OCI-LY1 (cell line): ENCODE results near the gene ARHGAP35.

Source experiments
- H2AFZ ChIP-seq: fragments of 200-600 bp; sonication (generic), shearing (Covaris generic); 2 replicates; pipeline ENCODE4 v1.6.0; 2014; ENCODE audit warnings: antibody characterized with exemption, mild to moderate bottlenecking, low read length
- H3F3A ChIP-seq: fragments of 200-600 bp; sonication (generic), shearing (Covaris generic); 2 replicates; pipeline ENCODE4 v1.6.0; 2014; ENCODE audit warnings: mild to moderate bottlenecking, antibody characterized with exemption, low read length, moderate library complexity; ENCODE audit not compliant: insufficient read depth
- H3K27ac ChIP-seq: fragments of 200-600 bp; sonication (generic); 2 replicates; pipeline ENCODE4 v1.5.1; 2014; ENCODE audit warnings: low read length, mixed run types, mild to moderate bottlenecking, low read depth; ENCODE audit not compliant: poor library complexity, severe bottlenecking
- H3K27me3 ChIP-seq: fragments of 200-600 bp; sonication (generic); 2 replicates; pipeline ENCODE4 v1.6.0; 2014; ENCODE audit warnings: antibody characterized with exemption, mild to moderate bottlenecking, low read length, moderate library complexity; ENCODE audit not compliant: insufficient read depth
- H3K36me3 ChIP-seq: fragments of 200-600 bp; sonication (generic); 2 replicates; pipeline ENCODE4 v1.6.1; 2014; ENCODE audit warnings: mild to moderate bottlenecking, antibody characterized with exemption, low read length, moderate library complexity, mixed read lengths; ENCODE audit not compliant: insufficient read depth
- H3K4me1 ChIP-seq: fragments of 200-600 bp; sonication (generic); 2 replicates; pipeline ENCODE4 v1.5.1; 2014; ENCODE audit warnings: mild to moderate bottlenecking, low read length, moderate library complexity; ENCODE audit not compliant: insufficient read depth, severe bottlenecking
- H3K4me2 ChIP-seq: fragments of 200-600 bp; sonication (generic), shearing (Covaris generic); 2 replicates; pipeline ENCODE4 v1.6.1; 2014; ENCODE audit warnings: low read length
- H3K4me3 ChIP-seq: fragments of 200-600 bp; sonication (generic); 2 replicates; pipeline ENCODE4 v1.5.1; 2014; ENCODE audit warnings: low read length, low read depth, mild to moderate bottlenecking, mixed read lengths; ENCODE audit not compliant: poor library complexity, severe bottlenecking
- H3K79me2 ChIP-seq: fragments of 200-600 bp; shearing (Covaris generic); 2 replicates; pipeline ENCODE4 v1.6.1; 2016; ENCODE audit warnings: mixed run types, low read length, mixed read lengths; ENCODE audit not compliant: insufficient read depth
- H3K9ac ChIP-seq: fragments of 200-600 bp; sonication (generic), shearing (Covaris generic); 2 replicates; pipeline ENCODE4 v1.6.1; 2014; ENCODE audit warnings: mild to moderate bottlenecking, low read length, mixed read lengths
- H3K9me2 ChIP-seq: fragments of 200-600 bp; sonication (generic), shearing (Covaris generic); 2 replicates; pipeline ENCODE4 v1.6.1; 2014; ENCODE audit warnings: low read depth, mild to moderate bottlenecking, low read length, mixed read lengths
- H3K9me3 ChIP-seq: fragments of 200-600 bp; shearing (Covaris generic); 2 replicates; pipeline ENCODE4 v1.6.1; 2014; ENCODE audit warnings: low read length, mixed read lengths
- H4K20me1 ChIP-seq: fragments of 200-600 bp; sonication (generic), shearing (Covaris generic); 2 replicates; pipeline ENCODE4 v1.6.0; 2016; ENCODE audit warnings: mild to moderate bottlenecking, low read length; ENCODE audit not compliant: insufficient read depth
- CTCF ChIP-seq: fragments of 200-600 bp; sonication (generic), shearing (Covaris generic); IDR thresholded peaks from 2 replicates; pipeline ENCODE4 v1.5.1; 2017; ENCODE audit warnings: mild to moderate bottlenecking, antibody characterized with exemption, low read length, moderate library complexity, mixed read lengths
- EZH2 ChIP-seq: fragments of 200-600 bp; sonication (generic), shearing (Covaris generic); IDR thresholded peaks from 2 replicates; pipeline ENCODE4 v1.8.0; 2017; ENCODE audit warnings: borderline replicate concordance, mixed run types, mild to moderate bottlenecking, antibody characterized with exemption, low read length, moderate library complexity, mixed read lengths

The ARHGAP35 gene

GRCh38 chr19:46878613-46879375, 18.0 kb downstream of the ARHGAP35 start:
- TF ChIP-seq EZH2 (no peak), CTCF (no peak)
- Histone ChIP-seq H3K4me3 (no peak overlapping the region), H3K79me2 (peaks cover 52% of the 10 kb centered on the region)

GRCh38 chr19:46880431-46880830, 19.6 kb downstream of the ARHGAP35 start:
- no peak for TF ChIP-seq EZH2
- TF ChIP-seq CTCF: no peak
- no peaks in the 10 kb centered on the region for H3K27me3 ChIP-seq
- peaks cover 8% of the 10 kb centered on the region; the same call in 1 of the 2 replicates for H3K36me3 ChIP-seq
- no peaks in the 10 kb centered on the region for H4K20me1 ChIP-seq
- no peaks in the 10 kb centered on the region for H3F3A ChIP-seq
- no peaks in the 10 kb centered on the region for H3K4me1 ChIP-seq
- H3K9ac ChIP-seq: no peak overlapping the region
- no peaks in the 10 kb centered on the region for H3K9me2 ChIP-seq
- H3K9me3 ChIP-seq: no peaks in the 10 kb centered on the region
- no peak overlapping the region for H2AFZ ChIP-seq
- H3K27ac ChIP-seq: no peak overlapping the region
- no peak overlapping the region for H3K4me2 ChIP-seq
- H3K79me2 ChIP-seq: peaks cover 55% of the 10 kb centered on the region
- no peak overlapping the region for H3K4me3 ChIP-seq

More at GRCh38 chr19:46878613-46879375, 18.0 kb downstream of the ARHGAP35 start:
- H3K9me3 ChIP-seq: no peaks in the 10 kb centered on the region
- H3K27me3 ChIP-seq: no peaks in the 10 kb centered on the region
- no peak overlapping the region for H3K4me2 ChIP-seq
- no peaks in the 10 kb centered on the region for H3F3A ChIP-seq
- no peak overlapping the region for H3K9ac ChIP-seq
- no peak overlapping the region for H2AFZ ChIP-seq
- peaks cover 6% of the 10 kb centered on the region; the same call in 1 of the 2 replicates for H3K36me3 ChIP-seq
- H4K20me1 ChIP-seq: no peaks in the 10 kb centered on the region
- H3K4me1 ChIP-seq: no peaks in the 10 kb centered on the region
- no peak overlapping the region for H3K27ac ChIP-seq
- H3K9me2 ChIP-seq: no peaks in the 10 kb centered on the region

- Histone ChIP-seq H4K20me1 (no peaks in the 10 kb centered on the region), H3K27me3 (no peaks in the 10 kb centered on the region), H3K9ac (no peak overlapping the region), H3K79me2 (peaks cover 56% of the 10 kb centered on the region), H3F3A (no peaks in the 10 kb centered on the region), H2AFZ (no peak overlapping the region), H3K4me3 (no peak overlapping the region), H3K9me3 (no peaks in the 10 kb centered on the region), H3K27ac (no peak overlapping the region), H3K4me1 (peaks cover 4% of the 10 kb centered on the region), H3K36me3 (peaks cover 4% of the 10 kb centered on the region; the same call in 1 of the 2 replicates), H3K9me2 (no peaks in the 10 kb centered on the region), H3K4me2 (no peak overlapping the region)
- TF ChIP-seq EZH2 (no peak), CTCF (no peak)
These were observed 20.3 kb downstream of the ARHGAP35 start for GRCh38 chr19:46881092-46881491.
